Loucy (cell line): Measurements from ENCODE around the gene GNB1L.

Experiments used
- EZH2phosphoT487 ChIP-seq: fragments of 200-600 bp; IDR thresholded peaks from 2 replicates; pipeline ENCODE4 v1.6.1; 2018; ENCODE audit warnings: antibody characterized with exemption, mild to moderate bottlenecking, moderate library complexity, borderline replicate concordance
- TF ChIP-seq, protein P1 (sequence below): fragments of 200-600 bp; sonication (generic); conservative IDR thresholded peaks from 2 replicates; pipeline ENCODE4 v1.5.1; 2014; ENCODE audit warnings: mild to moderate bottlenecking, antibody characterized with exemption, low read length

DNA sequence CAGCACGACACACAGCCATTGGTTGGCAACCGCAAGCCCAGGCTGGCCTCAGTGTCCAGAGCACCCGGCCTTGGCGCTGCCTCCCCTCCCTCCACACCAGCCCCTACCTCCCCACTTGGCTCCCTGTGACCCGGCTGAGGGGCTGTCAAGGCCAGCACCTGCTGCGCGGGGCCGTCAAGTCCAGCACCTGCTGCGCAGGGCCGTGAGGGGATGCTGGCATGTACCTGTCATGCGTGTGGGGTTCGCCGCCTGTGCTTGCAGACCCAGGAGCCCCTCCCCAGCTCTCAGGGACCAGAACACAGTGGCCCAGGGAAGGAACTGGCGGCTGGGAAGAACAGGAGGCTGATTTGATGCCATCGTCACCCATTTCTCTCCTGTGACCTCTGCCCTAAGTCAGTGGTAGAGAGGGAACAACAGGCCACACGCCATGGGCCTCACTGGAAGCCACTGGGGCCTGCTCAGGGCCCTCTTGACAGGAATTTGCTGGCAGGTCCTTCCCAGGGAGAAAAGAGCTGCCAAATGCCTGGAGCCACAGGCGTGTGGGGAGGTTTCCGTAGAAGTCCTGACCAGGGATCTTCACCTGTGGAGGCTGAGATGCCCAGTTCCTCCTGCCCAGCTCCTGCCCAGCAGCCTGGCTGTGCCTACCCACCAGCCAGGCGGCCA, 56.5 kb downstream of the GNB1L start:
- TF ChIP-seq, protein P1, sequence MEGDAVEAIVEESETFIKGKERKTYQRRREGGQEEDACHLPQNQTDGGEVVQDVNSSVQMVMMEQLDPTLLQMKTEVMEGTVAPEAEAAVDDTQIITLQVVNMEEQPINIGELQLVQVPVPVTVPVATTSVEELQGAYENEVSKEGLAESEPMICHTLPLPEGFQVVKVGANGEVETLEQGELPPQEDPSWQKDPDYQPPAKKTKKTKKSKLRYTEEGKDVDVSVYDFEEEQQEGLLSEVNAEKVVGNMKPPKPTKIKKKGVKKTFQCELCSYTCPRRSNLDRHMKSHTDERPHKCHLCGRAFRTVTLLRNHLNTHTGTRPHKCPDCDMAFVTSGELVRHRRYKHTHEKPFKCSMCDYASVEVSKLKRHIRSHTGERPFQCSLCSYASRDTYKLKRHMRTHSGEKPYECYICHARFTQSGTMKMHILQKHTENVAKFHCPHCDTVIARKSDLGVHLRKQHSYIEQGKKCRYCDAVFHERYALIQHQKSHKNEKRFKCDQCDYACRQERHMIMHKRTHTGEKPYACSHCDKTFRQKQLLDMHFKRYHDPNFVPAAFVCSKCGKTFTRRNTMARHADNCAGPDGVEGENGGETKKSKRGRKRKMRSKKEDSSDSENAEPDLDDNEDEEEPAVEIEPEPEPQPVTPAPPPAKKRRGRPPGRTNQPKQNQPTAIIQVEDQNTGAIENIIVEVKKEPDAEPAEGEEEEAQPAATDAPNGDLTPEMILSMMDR = no peak
- TF ChIP-seq EZH2phosphoT487 = no peak
